RWPE1 (cell line): ENCODE data around the gene TENM4.

ENCODE experiments used
- CTCF ChIA-PET: fragments of 350-600 bp; sonication (Branson Sonifier 250); formaldehyde crosslinking; extraction: SDS; loops from one replicate; lab custom pipeline; 2021; lab: Yijun Ruan, JAX
- POLR2A ChIA-PET: fragments of 400-600 bp; formaldehyde crosslinking; extraction: SDS; loops from one replicate; lab custom pipeline; 2020; ENCODE audit warnings: antibody characterized with exemption; ENCODE audit not compliant: low non-redundant PET; lab: Yijun Ruan, JAX
- DNase-seq: peaks from one replicate; pipeline ENCODE4 v3.0.0; 2012; ENCODE audit warnings: low spot score
- H3K27ac ChIP-seq: fragments of 450-650 bp; 2 replicates; pipeline ENCODE4 v1.5.1; 2017
- TF ChIP-seq, protein P1 (sequence below): fragments of 450-650 bp; conservative IDR thresholded peaks from 2 replicates; pipeline ENCODE4 v1.5.1; 2017; ENCODE audit warnings: low read depth, mild to moderate bottlenecking

TENM4 gene

GRCh38 chr11:79427611-79428327 is 13.1 kb downstream of the TENM4 start:
- no peak for DNase-seq
- POLR2A ChIA-PET = no interaction called here
- CTCF ChIA-PET = interaction anchor here (1.3 kb wide), 1 partner anchor 27 kb away, joined by 3 read pairs; no protein-coding TSS in a partner anchor

GRCh38 chr11:79427126-79427525 is 13.7 kb downstream of the TENM4 start:
- POLR2A ChIA-PET = no interaction called here
- DNase-seq = no peak
- TF ChIP-seq, protein P1, sequence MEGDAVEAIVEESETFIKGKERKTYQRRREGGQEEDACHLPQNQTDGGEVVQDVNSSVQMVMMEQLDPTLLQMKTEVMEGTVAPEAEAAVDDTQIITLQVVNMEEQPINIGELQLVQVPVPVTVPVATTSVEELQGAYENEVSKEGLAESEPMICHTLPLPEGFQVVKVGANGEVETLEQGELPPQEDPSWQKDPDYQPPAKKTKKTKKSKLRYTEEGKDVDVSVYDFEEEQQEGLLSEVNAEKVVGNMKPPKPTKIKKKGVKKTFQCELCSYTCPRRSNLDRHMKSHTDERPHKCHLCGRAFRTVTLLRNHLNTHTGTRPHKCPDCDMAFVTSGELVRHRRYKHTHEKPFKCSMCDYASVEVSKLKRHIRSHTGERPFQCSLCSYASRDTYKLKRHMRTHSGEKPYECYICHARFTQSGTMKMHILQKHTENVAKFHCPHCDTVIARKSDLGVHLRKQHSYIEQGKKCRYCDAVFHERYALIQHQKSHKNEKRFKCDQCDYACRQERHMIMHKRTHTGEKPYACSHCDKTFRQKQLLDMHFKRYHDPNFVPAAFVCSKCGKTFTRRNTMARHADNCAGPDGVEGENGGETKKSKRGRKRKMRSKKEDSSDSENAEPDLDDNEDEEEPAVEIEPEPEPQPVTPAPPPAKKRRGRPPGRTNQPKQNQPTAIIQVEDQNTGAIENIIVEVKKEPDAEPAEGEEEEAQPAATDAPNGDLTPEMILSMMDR = no peak
- CTCF ChIA-PET = interaction anchor here (1.1 kb wide), 1 partner anchor 9 kb away, joined by 4 read pairs; no protein-coding TSS in a partner anchor
- H3K27ac ChIP-seq = no peak overlapping the region

More at GRCh38 chr11:79427611-79428327, 13.1 kb downstream of the TENM4 start:
- H3K27ac ChIP-seq = no peak overlapping the region
- TF ChIP-seq, protein P1 = no peak

DNA sequence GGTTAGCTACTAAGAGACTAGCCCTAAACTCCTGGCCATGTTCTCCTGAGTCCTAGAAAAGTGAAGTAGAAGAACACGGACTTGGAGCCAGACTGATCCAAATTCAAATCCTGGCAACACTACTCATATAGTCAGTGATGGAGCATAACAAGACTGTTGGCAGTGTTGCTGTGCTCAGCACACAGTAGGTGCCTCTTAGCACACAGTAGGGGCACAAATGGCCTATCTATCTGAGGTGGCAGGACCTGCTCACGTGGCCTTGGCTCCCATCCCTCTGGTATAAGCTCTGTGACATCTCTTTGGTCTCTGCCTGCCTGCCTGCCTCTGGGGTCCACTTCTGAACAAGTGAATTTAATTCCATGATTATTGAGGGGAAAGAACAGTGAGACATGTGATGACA is 15.4 kb downstream of the TENM4 start:
- POLR2A ChIA-PET = no interaction called here
- CTCF ChIA-PET = interaction anchor here (0.5 to 1.4 kb wide), 2 partner anchors 25 to 472 kb away, joined by 3 to 4 read pairs; no protein-coding TSS in a partner anchor
- H3K27ac ChIP-seq = no peak overlapping the region
- DNase-seq = no peak
- TF ChIP-seq, protein P1 = no peak

DNA sequence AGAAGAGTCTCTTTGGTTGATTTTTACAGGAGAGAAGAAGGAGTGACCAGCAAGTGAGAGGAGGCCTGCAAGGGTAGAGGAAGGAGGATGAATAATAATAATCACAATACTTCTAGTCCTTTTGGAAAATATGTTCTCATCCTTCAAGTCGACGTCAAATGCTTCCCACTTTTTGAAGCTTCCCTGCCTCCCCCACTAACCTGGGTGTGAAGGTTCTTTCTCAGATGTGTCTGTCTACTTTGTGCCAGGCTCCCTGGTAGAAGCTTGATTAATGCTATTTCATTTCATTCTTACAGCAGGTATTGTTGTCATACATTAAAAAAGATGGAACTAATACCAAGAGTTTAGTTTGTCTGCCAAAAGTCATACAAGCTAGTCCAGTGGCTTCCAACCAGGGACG is 17.1 kb downstream of the TENM4 start:
- ChIA-PET CTCF (interaction anchor here (0.6 kb wide), 1 partner anchor 52 kb away, joined by 3 read pairs; no protein-coding TSS in a partner anchor), POLR2A (no interaction called here)
- H3K27ac ChIP-seq = no peak overlapping the region
- no peak for DNase-seq
- TF ChIP-seq, protein P1 = no peak

GRCh38 chr11:79422866-79423265 is 18.0 kb downstream of the TENM4 start:
- TF ChIP-seq, protein P1 = no peak
- DNase-seq = no peak
- H3K27ac ChIP-seq = no peak overlapping the region
- POLR2A ChIA-PET = no interaction called here
- CTCF ChIA-PET = no interaction called here

DNA sequence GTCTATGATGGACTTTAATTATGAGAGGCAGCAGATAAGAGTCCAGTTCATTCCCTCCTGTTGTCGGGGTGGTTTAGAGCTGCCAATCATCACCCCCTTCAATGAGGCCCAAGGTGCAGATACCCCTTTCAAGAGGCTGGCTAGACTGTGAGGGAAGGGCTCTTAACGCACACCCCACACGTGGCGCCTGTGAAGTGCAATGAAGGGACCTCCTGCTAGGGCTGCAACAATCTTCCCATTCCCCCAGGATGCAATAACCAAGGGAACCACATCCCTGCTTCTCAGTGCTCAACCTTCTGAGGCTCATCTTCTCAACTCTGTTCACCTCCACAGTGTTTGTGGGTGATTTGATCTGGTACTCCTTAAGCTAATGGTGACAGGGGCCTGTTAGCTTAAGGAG is 19.0 kb downstream of the TENM4 start:
- ChIA-PET CTCF (interaction anchor here (0.7 kb wide), 1 partner anchor 22 kb away, joined by 3 read pairs; no protein-coding TSS in a partner anchor), POLR2A (no interaction called here)
- DNase-seq = no peak
- no peak overlapping the region for H3K27ac ChIP-seq
- TF ChIP-seq, protein P1 = no peak
